DOHH2 (cell line): ENCODE data around the gene PUS10.

ENCODE experiments used
- EZH2phosphoT487 ChIP-seq: fragments of 200-600 bp; sonication (generic); IDR thresholded peaks from 2 replicates; pipeline ENCODE4 v1.6.1; 2017; ENCODE audit warnings: borderline replicate concordance, mild to moderate bottlenecking, antibody characterized with exemption, low read length, moderate library complexity, mixed read lengths
- TF ChIP-seq, protein P1 (sequence below): fragments of 200-600 bp; sonication (generic); IDR thresholded peaks from one replicate; pipeline ENCODE4 v1.5.1; 2014; ENCODE audit warnings: antibody characterized with exemption, mild to moderate bottlenecking, low read depth, low read length; ENCODE audit not compliant: poor library complexity, severe bottlenecking

DNA sequence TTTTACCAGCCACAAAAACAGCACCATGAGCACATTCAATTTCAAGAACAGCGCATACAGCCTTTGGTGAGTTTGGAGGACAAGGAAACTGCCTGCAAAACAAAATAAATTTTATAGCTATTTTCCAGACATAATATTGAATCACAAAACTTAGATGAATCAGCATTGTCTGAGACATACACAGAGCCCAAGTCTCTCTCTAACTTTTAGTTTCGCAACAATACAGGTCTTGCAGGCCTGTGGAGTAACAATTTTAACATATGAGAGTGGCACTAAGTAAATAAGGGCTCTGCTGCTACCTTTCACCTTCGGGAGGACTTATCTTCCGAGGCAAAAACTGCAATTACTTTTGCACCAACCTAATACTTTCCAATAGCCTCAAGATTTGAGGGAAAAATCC is 56.6 kb downstream of the PUS10 start:
- no peak for TF ChIP-seq EZH2phosphoT487
- TF ChIP-seq, protein P1, sequence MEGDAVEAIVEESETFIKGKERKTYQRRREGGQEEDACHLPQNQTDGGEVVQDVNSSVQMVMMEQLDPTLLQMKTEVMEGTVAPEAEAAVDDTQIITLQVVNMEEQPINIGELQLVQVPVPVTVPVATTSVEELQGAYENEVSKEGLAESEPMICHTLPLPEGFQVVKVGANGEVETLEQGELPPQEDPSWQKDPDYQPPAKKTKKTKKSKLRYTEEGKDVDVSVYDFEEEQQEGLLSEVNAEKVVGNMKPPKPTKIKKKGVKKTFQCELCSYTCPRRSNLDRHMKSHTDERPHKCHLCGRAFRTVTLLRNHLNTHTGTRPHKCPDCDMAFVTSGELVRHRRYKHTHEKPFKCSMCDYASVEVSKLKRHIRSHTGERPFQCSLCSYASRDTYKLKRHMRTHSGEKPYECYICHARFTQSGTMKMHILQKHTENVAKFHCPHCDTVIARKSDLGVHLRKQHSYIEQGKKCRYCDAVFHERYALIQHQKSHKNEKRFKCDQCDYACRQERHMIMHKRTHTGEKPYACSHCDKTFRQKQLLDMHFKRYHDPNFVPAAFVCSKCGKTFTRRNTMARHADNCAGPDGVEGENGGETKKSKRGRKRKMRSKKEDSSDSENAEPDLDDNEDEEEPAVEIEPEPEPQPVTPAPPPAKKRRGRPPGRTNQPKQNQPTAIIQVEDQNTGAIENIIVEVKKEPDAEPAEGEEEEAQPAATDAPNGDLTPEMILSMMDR: no peak
